ENCODE measurements around the gene CA5A. TPM values are rescaled to one million over a fixed set of nuclear protein-coding genes. Genes with fewer than 3 reads are reported as not detected.

The CA5A gene
- total and polyA plus RNA-seq, 9 of the 15 experiments (the other 6 are each of a cell fraction or from before 2014, with no cell fraction given) = not detected

DNA sequence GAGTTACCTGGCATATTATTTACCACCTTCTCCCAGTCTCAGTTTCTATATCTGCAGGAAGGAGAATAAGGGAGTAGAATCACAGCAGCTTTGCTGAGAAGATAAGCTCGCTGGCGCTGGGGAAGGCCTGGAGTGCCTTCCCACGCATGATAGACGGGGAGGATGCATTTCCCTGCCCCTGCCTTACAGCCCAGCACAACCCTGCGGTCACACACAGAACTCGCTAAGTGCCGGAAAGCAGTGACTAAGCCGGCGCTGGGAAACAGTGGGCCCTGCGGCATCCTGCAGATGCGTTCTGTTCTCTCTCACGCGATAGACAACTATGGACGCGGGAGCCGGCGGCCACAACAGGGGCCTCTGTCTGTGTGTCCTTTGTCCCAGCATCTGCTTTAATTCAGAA lies 4.8 kb downstream of the CA5A start (continued):
- no peak for TF ChIP-seq CHD1 (IDR thresholded peaks at IDR 0.05; ENCODE audit: low read length)
- TF ChIP-seq ELF1 (tag; IDR thresholded peaks at IDR 0.05) = no peak
- TF ChIP-seq NR2F6 (CRISPR knock-in tag; IDR thresholded peaks at IDR 0.05) = no peak
- TF ChIP-seq CXXC5 (CRISPR knock-in tag; IDR thresholded peaks at IDR 0.05) = no peak
- TF ChIP-seq, protein P1, sequence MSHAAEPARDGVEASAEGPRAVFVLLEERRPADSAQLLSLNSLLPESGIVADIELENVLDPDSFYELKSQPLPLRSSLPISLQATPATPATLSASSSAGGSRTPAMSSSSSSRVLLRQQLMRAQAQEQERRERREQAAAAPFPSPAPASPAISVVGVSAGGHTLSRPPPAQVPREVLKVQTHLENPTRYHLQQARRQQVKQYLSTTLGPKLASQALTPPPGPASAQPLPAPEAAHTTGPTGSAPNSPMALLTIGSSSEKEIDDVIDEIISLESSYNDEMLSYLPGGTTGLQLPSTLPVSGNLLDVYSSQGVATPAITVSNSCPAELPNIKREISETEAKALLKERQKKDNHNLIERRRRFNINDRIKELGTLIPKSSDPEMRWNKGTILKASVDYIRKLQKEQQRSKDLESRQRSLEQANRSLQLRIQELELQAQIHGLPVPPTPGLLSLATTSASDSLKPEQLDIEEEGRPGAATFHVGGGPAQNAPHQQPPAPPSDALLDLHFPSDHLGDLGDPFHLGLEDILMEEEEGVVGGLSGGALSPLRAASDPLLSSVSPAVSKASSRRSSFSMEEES (CRISPR knock-in tag; IDR thresholded peaks at IDR 0.05) = no peak
- TF ChIP-seq, protein P2, sequence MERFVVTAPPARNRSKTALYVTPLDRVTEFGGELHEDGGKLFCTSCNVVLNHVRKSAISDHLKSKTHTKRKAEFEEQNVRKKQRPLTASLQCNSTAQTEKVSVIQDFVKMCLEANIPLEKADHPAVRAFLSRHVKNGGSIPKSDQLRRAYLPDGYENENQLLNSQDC (CRISPR knock-in tag; IDR thresholded peaks at IDR 0.05) = no peak
- TF ChIP-seq POLR2A (conservative IDR thresholded peaks at IDR 0.05) = no peak
- no peak for TF ChIP-seq DDX20 (tag; IDR thresholded peaks at IDR 0.05; ENCODE audit: low read depth)
- TF ChIP-seq HMG20B (CRISPR knock-in tag; IDR thresholded peaks at IDR 0.05) = no peak
- no peak for TF ChIP-seq STAT5B (CRISPR knock-in tag; IDR thresholded peaks at IDR 0.05)
- no peak for TF ChIP-seq NFATC3 (IDR thresholded peaks at IDR 0.05)
- 0 out of 2 replicates have a peak, but pooled peaks have one; percentile 27 for TF ChIP-seq PML (IDR thresholded peaks at IDR 0.05; ENCODE audit: low read length)
- TF ChIP-seq, protein P3, sequence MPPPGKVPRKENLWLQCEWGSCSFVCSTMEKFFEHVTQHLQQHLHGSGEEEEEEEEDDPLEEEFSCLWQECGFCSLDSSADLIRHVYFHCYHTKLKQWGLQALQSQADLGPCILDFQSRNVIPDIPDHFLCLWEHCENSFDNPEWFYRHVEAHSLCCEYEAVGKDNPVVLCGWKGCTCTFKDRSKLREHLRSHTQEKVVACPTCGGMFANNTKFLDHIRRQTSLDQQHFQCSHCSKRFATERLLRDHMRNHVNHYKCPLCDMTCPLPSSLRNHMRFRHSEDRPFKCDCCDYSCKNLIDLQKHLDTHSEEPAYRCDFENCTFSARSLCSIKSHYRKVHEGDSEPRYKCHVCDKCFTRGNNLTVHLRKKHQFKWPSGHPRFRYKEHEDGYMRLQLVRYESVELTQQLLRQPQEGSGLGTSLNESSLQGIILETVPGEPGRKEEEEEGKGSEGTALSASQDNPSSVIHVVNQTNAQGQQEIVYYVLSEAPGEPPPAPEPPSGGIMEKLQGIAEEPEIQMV (tag; conservative IDR thresholded peaks at IDR 0.05; ENCODE audit: low read depth) = no peak
- TF ChIP-seq DNMT1 (IDR thresholded peaks at IDR 0.05) = no peak
- no peak for TF ChIP-seq PHB2 (IDR thresholded peaks at IDR 0.05; ENCODE audit: low read depth)
- TF ChIP-seq, protein P4, sequence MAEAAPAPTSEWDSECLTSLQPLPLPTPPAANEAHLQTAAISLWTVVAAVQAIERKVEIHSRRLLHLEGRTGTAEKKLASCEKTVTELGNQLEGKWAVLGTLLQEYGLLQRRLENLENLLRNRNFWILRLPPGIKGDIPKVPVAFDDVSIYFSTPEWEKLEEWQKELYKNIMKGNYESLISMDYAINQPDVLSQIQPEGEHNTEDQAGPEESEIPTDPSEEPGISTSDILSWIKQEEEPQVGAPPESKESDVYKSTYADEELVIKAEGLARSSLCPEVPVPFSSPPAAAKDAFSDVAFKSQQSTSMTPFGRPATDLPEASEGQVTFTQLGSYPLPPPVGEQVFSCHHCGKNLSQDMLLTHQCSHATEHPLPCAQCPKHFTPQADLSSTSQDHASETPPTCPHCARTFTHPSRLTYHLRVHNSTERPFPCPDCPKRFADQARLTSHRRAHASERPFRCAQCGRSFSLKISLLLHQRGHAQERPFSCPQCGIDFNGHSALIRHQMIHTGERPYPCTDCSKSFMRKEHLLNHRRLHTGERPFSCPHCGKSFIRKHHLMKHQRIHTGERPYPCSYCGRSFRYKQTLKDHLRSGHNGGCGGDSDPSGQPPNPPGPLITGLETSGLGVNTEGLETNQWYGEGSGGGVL (CRISPR knock-in tag; IDR thresholded peaks at IDR 0.05) = no peak
- TF ChIP-seq, protein P5, sequence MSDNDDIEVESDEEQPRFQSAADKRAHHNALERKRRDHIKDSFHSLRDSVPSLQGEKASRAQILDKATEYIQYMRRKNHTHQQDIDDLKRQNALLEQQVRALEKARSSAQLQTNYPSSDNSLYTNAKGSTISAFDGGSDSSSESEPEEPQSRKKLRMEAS (CRISPR knock-in tag; IDR thresholded peaks at IDR 0.05) = no peak
- no peak for TF ChIP-seq SNRNP70 (optimal IDR thresholded peaks at IDR 0.05; ENCODE audit: low read depth, low read length)
- TF ChIP-seq, protein P6, sequence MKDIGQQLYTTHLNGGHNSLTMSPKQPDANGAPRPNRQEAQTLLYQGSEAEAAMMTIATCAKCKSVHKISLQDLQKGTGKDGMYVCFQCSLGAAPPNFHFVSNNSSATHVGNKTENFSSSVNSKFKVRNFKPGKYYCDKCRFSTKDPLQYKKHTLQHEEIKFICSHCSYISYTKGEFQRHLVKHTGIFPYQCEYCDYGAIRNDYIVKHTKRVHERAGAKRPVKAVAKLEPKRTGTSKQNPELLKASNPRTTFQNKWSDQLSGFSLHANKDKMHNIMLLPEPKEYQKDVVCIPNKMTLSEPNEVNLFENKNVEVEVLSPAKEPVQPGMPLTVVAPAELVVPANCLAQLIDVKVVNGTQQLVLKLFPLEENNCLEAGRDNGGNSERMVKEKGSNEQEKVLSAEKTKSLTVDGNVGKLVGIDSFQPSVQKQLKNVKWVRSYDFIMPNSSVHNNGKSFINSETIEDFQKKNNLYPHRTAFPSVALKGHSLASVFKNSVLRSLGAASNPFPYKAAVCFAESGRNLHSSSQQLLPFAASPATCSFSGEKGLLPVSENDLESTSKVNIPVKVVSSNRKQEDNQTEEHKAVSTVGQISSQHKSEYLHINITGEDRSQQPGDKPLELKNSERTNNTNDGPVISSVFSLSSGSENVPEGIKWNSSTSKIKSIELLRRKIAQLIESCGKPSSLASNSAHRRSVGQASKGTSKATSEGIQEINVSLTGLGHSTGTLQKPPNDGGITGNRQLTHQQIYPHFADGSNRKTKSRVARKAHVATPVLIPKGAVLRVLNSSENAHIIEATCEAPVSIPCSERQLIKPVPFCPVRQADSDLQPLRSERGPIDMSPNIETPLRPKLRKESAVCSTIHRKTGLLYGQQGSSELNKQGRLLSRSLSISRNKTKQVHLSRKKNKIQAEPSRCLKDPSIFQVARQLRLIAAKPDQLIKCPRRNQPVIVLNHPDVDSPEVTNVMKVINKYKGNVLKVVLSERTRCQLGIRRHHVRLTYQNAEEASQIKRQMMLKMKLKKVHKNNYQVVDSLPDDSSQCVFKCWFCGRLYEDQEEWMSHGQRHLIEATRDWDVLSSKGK (CRISPR knock-in tag; IDR thresholded peaks at IDR 0.05) = no peak
- no peak for TF ChIP-seq ATF1 (CRISPR knock-in tag; IDR thresholded peaks at IDR 0.05)
- TF ChIP-seq ATF1 (tag; IDR thresholded peaks at IDR 0.05) = no peak
- no peak for TF ChIP-seq ZNF316 (IDR thresholded peaks at IDR 0.05)
- TF ChIP-seq NFE2 (IDR thresholded peaks at IDR 0.05; ENCODE audit: low read depth) = peak; percentile 18; the same call in 1 of the 2 replicates
- TF ChIP-seq MCM5 (IDR thresholded peaks at IDR 0.05; ENCODE audit: low read depth) = no peak

Data from K562 (cell line).